ENCODE measurements around the gene TJP1. TPM values are rescaled to one million over a fixed set of nuclear protein-coding genes. Genes with fewer than 3 reads are reported as not detected.

TJP1 gene
- total RNA-seq, 1 experiment from 2014 or later: 67.0 TPM

DNA sequence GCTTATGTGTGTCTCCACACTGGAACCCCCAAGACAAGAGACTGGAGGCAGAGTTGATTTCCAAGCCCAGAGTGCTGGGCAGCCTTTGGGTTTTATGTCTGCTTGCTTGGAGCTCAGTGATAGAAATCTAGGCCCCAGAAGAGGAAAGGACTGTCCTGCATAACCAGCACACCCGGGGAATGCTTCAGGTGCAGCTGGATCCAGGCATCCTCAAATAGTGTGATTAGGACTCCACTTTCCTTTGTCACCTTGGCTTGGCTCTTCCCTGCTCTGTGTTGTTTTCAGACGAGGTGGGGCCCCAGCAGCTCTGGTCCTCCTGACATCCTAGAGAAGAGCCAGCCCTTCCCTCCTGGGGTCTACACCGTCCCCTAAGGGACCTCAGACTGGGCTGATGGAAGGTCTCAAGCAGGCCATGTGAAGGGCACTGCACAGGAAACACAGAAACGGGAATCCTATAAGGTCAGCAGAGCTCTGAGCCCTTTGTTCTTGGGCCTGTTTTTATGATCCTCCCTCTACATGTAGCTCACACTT lies 143.7 kb downstream of the TJP1 start:
- CTCF ChIA-PET: no interaction called here
- intact Hi-C loops (cut with micrococcal nuclease): no loop called here

DNA sequence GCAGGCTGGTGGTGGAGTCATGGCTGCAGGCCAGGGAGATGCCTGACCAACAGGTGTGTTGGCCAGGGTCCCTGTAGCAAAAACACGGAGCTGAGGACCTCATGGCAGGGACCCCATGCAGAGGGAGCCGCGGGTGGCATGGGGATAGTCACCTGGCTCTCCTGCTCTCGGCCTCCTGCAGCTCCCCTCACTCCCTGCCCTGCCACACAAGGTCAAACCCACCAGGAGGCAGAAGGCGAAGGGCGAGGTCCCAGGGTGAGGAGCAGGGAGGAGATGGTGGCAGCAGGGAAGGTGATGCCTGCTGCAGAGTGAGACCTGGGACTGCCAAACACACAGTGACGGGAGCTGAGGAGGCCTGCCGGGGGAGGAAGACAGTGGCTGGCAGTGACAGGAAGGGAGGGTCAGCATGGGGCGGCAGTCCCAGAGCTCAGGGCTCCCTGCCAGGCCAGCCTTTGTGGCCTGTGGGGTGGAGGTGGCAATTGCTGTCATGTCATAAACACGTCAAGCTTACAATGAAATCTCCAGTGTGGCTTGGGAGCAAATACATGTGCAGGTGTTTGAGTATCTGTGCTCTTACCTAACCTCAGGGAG lies 144.3 kb downstream of the TJP1 start:
- ChIA-PET CTCF (no interaction called here), POLR2A (ENCODE audit: unreplicated experiment) (no interaction called here)
- H3K9me3 ChIP-seq (ENCODE audit: low read length): no peaks in the 10 kb centered on the region

More for the DNA sequence above, 143.7 kb downstream of the TJP1 start:
- H4K20me1 ChIP-seq (ENCODE audit: low read length): no peaks in the 10 kb centered on the region
- BruUV-seq (replicated peaks): no TSS peak
- H3K9me3 ChIP-seq (ENCODE audit: low read length): no peaks in the 10 kb centered on the region
- POLR2A ChIA-PET (ENCODE audit: unreplicated experiment): no interaction called here
- no peak overlapping the region for H3K27ac ChIP-seq (ENCODE audit: low read length)
- H3K9me2 ChIP-seq (replicated peaks; ENCODE audit: low read length): no peaks in the 10 kb centered on the region
- no peak for ATAC-seq
- no peak for DNase-seq
- H3K4me1 ChIP-seq (ENCODE audit: insufficient read depth, low read length): peaks cover 37% of the 10 kb centered on the region
- TF ChIP-seq EZH2 (IDR thresholded peaks at IDR 0.05; ENCODE audit: low read length, unreplicated experiment) (no peak), EZH2phosphoT487 (IDR thresholded peaks at IDR 0.05; ENCODE audit: borderline replicate concordance, low read length) (no peak)
- TF ChIP-seq, protein P1, sequence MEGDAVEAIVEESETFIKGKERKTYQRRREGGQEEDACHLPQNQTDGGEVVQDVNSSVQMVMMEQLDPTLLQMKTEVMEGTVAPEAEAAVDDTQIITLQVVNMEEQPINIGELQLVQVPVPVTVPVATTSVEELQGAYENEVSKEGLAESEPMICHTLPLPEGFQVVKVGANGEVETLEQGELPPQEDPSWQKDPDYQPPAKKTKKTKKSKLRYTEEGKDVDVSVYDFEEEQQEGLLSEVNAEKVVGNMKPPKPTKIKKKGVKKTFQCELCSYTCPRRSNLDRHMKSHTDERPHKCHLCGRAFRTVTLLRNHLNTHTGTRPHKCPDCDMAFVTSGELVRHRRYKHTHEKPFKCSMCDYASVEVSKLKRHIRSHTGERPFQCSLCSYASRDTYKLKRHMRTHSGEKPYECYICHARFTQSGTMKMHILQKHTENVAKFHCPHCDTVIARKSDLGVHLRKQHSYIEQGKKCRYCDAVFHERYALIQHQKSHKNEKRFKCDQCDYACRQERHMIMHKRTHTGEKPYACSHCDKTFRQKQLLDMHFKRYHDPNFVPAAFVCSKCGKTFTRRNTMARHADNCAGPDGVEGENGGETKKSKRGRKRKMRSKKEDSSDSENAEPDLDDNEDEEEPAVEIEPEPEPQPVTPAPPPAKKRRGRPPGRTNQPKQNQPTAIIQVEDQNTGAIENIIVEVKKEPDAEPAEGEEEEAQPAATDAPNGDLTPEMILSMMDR (conservative IDR thresholded peaks at IDR 0.05; ENCODE audit: low read depth, low read length): no peak
- no peaks in the 10 kb centered on the region for H3K79me2 ChIP-seq (ENCODE audit: low read length)
- H3F3A ChIP-seq (ENCODE audit: low read length, unreplicated experiment): no peaks in the 10 kb centered on the region
- no peak overlapping the region for H2AFZ ChIP-seq (ENCODE audit: low read length)
- no peaks in the 10 kb centered on the region for H3K36me3 ChIP-seq (ENCODE audit: low read depth, low read length)
- no peak overlapping the region for H3K9ac ChIP-seq (ENCODE audit: low read length)
- H3K4me3 ChIP-seq (ENCODE audit: low read length): no peak overlapping the region
- H3K4me2 ChIP-seq (ENCODE audit: low read length): no peak overlapping the region
- H3K27me3 ChIP-seq (ENCODE audit: low read length): no peaks in the 10 kb centered on the region

More for the DNA sequence above, 144.3 kb downstream of the TJP1 start:
- Histone ChIP-seq H2AFZ (ENCODE audit: low read length) (no peak overlapping the region), H3K79me2 (ENCODE audit: low read length) (no peaks in the 10 kb centered on the region), H3K27me3 (ENCODE audit: low read length) (no peaks in the 10 kb centered on the region), H3F3A (ENCODE audit: low read length, unreplicated experiment) (no peaks in the 10 kb centered on the region), H3K36me3 (ENCODE audit: low read depth, low read length) (no peaks in the 10 kb centered on the region), H3K4me1 (ENCODE audit: insufficient read depth, low read length) (peaks cover 42% of the 10 kb centered on the region), H3K9me2 (replicated peaks; ENCODE audit: low read length) (no peaks in the 10 kb centered on the region), H3K27ac (ENCODE audit: low read length) (no peak overlapping the region), H3K9ac (ENCODE audit: low read length) (no peak overlapping the region), H3K4me3 (ENCODE audit: low read length) (no peak overlapping the region), H4K20me1 (ENCODE audit: low read length) (no peaks in the 10 kb centered on the region), H3K4me2 (ENCODE audit: low read length) (no peak overlapping the region)
- no TSS peak for BruUV-seq (replicated peaks)
- ATAC-seq: no peak
- intact Hi-C loops (cut with micrococcal nuclease): no loop called here
- no peak for DNase-seq
- TF ChIP-seq, protein P1 (conservative IDR thresholded peaks at IDR 0.05; ENCODE audit: low read depth, low read length): no peak
- no peak for TF ChIP-seq EZH2phosphoT487 (IDR thresholded peaks at IDR 0.05; ENCODE audit: borderline replicate concordance, low read length)
- no peak for TF ChIP-seq EZH2 (IDR thresholded peaks at IDR 0.05; ENCODE audit: low read length, unreplicated experiment)

Data from PC-3 (cell line).